HepG2 (cell line): Measurements from ENCODE around the gene DISP2. TPM values are rescaled to one million over a fixed set of nuclear protein-coding genes. Genes with fewer than 3 reads are reported as not detected.

Experiments used
- ATAC-seq: fragments of 200-7000 bp; cut with Tn5 transposase; 3 replicates; pipeline ENCODE4 v1.9.1; 2020; ENCODE audit warnings: mild to moderate bottlenecking, moderate library complexity
- BruUV-seq: library from RNA; stranded (reverse); fragments of 400-500 nt; replicated peaks from 2 replicates; lab custom pipeline; 2021; lab: Mats Ljungman, UMichigan
- CTCF ChIA-PET: fragments of 300-600 bp; formaldehyde crosslinking; extraction: SDS; loops from one replicate; lab custom pipeline; 2021; ENCODE audit warnings: low total read pairs, inconsistent platforms, low intra/inter-chr PET ratio; lab: Yijun Ruan, JAX
- POLR2A ChIA-PET: fragments of 350-600 bp; sonication (Branson Sonifier 250); formaldehyde crosslinking; loops from one replicate; lab custom pipeline; 2020; ENCODE audit warnings: antibody characterized with exemption, inconsistent platforms; lab: Yijun Ruan, JAX
- DNase-seq: peaks from one replicate; pipeline ENCODE4 v3.0.0-alpha.2; 2015; ENCODE audit warnings: low spot score
- FAIRE-seq: peaks from 3 replicates; lab custom pipeline; 2011; peaks lifted over from hg19 to GRCh38; lab: Jason Lieb, UNC
- H2AFZ ChIP-seq: one replicate; pipeline ENCODE4 v1.6.1; 2011; ENCODE audit warnings: low read length, inconsistent platforms
- H3K27ac ChIP-seq: fragments of 300-600 bp; 3 replicates; pipeline ENCODE4 v1.8.0; 2011; ENCODE audit warnings: mixed run types, mild to moderate bottlenecking, mixed read lengths, low read length, inconsistent platforms; ENCODE audit not compliant: insufficient read depth; ENCODE audit errors: extremely low read length
- H3K27me3 ChIP-seq, 2 experiments: fragments of 200-600 bp in 1 of 2; 2 replicates in 1 of 2; 3 replicates in 1 of 2; pipeline versions ENCODE4 v1.6.0 to v1.8.0; 2011; ENCODE audit warnings: low read length in 2 of 2, mild to moderate bottlenecking in 2 of 2, moderate library complexity in 2 of 2, inconsistent platforms in 1 of 2; ENCODE audit not compliant: insufficient read depth in 2 of 2, control insufficient read depth in 1 of 2
- H3K36me3 ChIP-seq, 2 experiments: fragments of 200-600 bp in 1 of 2; replicated peaks in 1 of 2; 2 replicates in 1 of 2; 3 replicates in 1 of 2; pipeline versions ENCODE4 v1.5.1 to v1.8.0; 2011; ENCODE audit warnings: low read length in 2 of 2, inconsistent platforms in 1 of 2; ENCODE audit not compliant: insufficient read depth in 2 of 2, control insufficient read depth in 1 of 2
- H3K4me1 ChIP-seq: 2 replicates; pipeline ENCODE4 v1.5.1; 2012; ENCODE audit warnings: low read length, inconsistent platforms; ENCODE audit not compliant: insufficient read depth
- H3K4me2 ChIP-seq: 2 replicates; pipeline ENCODE4 v1.6.0; 2011; ENCODE audit warnings: low read depth, low read length, inconsistent platforms
- H3K4me3 ChIP-seq, 3 experiments: fragments of 200-600 bp in 1 of 3; sonication (generic), shearing (Covaris generic) in 1 of 3; replicated peaks in 1 of 3; 2 replicates each; pipeline ENCODE4 v1.5.1; 2011 to 2016; ENCODE audit warnings: low read length in 3 of 3, inconsistent platforms in 2 of 3, low read depth in 2 of 3, mild to moderate bottlenecking in 2 of 3, control low read depth in 1 of 3, mixed read lengths in 1 of 3; ENCODE audit not compliant: insufficient read depth in 1 of 3
- H3K79me2 ChIP-seq: one replicate; pipeline ENCODE4 v1.6.1; 2011; ENCODE audit warnings: low read length, inconsistent platforms; ENCODE audit not compliant: insufficient read depth
- H3K9ac ChIP-seq: 2 replicates; pipeline ENCODE4 v1.6.0; 2011; ENCODE audit warnings: mild to moderate bottlenecking, low read depth, low read length, inconsistent platforms; ENCODE audit not compliant: insufficient read depth
- H3K9me3 ChIP-seq: 2 replicates; pipeline ENCODE4 v1.5.1; 2012; ENCODE audit warnings: mild to moderate bottlenecking, low read length
- H4K20me1 ChIP-seq: 2 replicates; pipeline ENCODE4 v1.6.0; 2011; ENCODE audit warnings: inconsistent platforms, mild to moderate bottlenecking, low read length, moderate library complexity; ENCODE audit not compliant: insufficient read depth
- AHR ChIP-seq: IDR thresholded peaks from 2 replicates; pipeline ENCODE4 v1.6.1; 2018; ENCODE audit warnings: missing genetic modification reagents, missing compliant biosample characterization
- ATF2 ChIP-seq: sonication (generic); formaldehyde crosslinking; IDR thresholded peaks from 2 replicates; pipeline ENCODE4 v1.4.0; 2020; ENCODE audit warnings: missing genetic modification reagents
- E2F2 ChIP-seq: sonication (generic); formaldehyde crosslinking; IDR thresholded peaks from 2 replicates; pipeline ENCODE4 v1.4.0; 2020; ENCODE audit warnings: missing genetic modification reagents, borderline replicate concordance
- FOSL1 ChIP-seq: sonication (generic); formaldehyde crosslinking; IDR thresholded peaks from 2 replicates; pipeline ENCODE4 v1.9.0; 2021; ENCODE audit warnings: missing genetic modification reagents, borderline replicate concordance
- FOSL2 ChIP-seq: sonication (generic); formaldehyde crosslinking; IDR thresholded peaks from 2 replicates; pipeline ENCODE4 v1.4.0; 2020; ENCODE audit warnings: missing genetic modification reagents
- HNRNPL ChIP-seq: fragments of 200-400 bp; formaldehyde crosslinking; IDR thresholded peaks from 2 replicates; pipeline ENCODE4 v1.6.1; 2017; ENCODE audit warnings: mild to moderate bottlenecking, low read depth, low read length
- MAZ ChIP-seq, 2 experiments: sonication (generic) in 1 of 2; formaldehyde crosslinking in 1 of 2; IDR thresholded peaks; 2 replicates each; pipeline versions ENCODE4 v1.5.0 to v1.6.1; 2012 to 2020; ENCODE audit warnings: low read depth in 2 of 2, mild to moderate bottlenecking in 2 of 2, borderline replicate concordance in 1 of 2, improper control_type of control experiment in 1 of 2, low read length in 1 of 2, missing genetic modification reagents in 1 of 2, moderate library complexity in 1 of 2
- NFKB2 ChIP-seq: sonication (generic); formaldehyde crosslinking; IDR thresholded peaks from 2 replicates; pipeline ENCODE4 v1.4.0; 2020; ENCODE audit warnings: missing genetic modification reagents, borderline replicate concordance
- RBFOX2 ChIP-seq: fragments of 200-400 bp; formaldehyde crosslinking; IDR thresholded peaks from 2 replicates; pipeline ENCODE4 v1.6.1; 2017; ENCODE audit warnings: low read depth, mild to moderate bottlenecking, low read length
- SAP130 ChIP-seq: IDR thresholded peaks from 2 replicates; pipeline ENCODE4 v1.6.1; 2016; ENCODE audit warnings: low read depth
- SIN3A ChIP-seq: IDR thresholded peaks from 2 replicates; pipeline ENCODE4 v1.6.1; 2011; ENCODE audit warnings: low read depth, mild to moderate bottlenecking, control low read depth, low read length, borderline replicate concordance
- SOX13 ChIP-seq, 3 experiments: fragments of 450-650 bp in 1 of 3; sonication (generic) in 1 of 3; formaldehyde crosslinking in 1 of 3; IDR thresholded peaks in 2 of 3; conservative IDR thresholded peaks in 1 of 3; 2 replicates each; pipeline versions ENCODE4 v1.5.0 to v1.6.1; 2016 to 2020; ENCODE audit warnings: antibody characterized with exemption in 1 of 3, mild to moderate bottlenecking in 1 of 3, missing compliant biosample characterization in 1 of 3, missing genetic modification reagents in 1 of 3, moderate library complexity in 1 of 3
- STAG1 ChIP-seq: sonication (generic); formaldehyde crosslinking; IDR thresholded peaks from 2 replicates; pipeline ENCODE4 v1.4.0; 2020; ENCODE audit warnings: missing genetic modification reagents
- TAF1 ChIP-seq: sonication (generic); formaldehyde crosslinking; IDR thresholded peaks from 2 replicates; pipeline ENCODE4 v1.4.0; 2020; ENCODE audit warnings: missing genetic modification reagents
- TEAD3 ChIP-seq: optimal IDR thresholded peaks from 2 replicates; pipeline ENCODE3; 2016; ENCODE audit warnings: borderline replicate concordance
- TERF1 ChIP-seq: sonication (generic); formaldehyde crosslinking; IDR thresholded peaks from 2 replicates; pipeline ENCODE4 v1.8.0; 2022; ENCODE audit warnings: mild to moderate bottlenecking, missing genetic modification reagents, moderate library complexity
- ZNF225 ChIP-seq: sonication (generic); formaldehyde crosslinking; IDR thresholded peaks from 2 replicates; pipeline ENCODE4 v1.4.0; 2020; ENCODE audit warnings: mild to moderate bottlenecking, missing genetic modification reagents
- WGBS: methylation state at CpG from one replicate; pipeline ENCODE4 v1.1.6; 2017; ENCODE audit warnings: low lambda C conversion rate; 5-methylcytosine and 5-hydroxymethylcytosine counted together
- in situ Hi-C: cut with HindIII; loops from 2 replicates; pipeline ENCODE4 v1.10.0; 2017; ENCODE audit warnings: low pct_unique_long_range_greater_than_20kb; ENCODE audit not compliant: extremely low pct_ligation_motif_present
- intact Hi-C: fragments of 100-400 bp; cut with micrococcal nuclease; formaldehyde crosslinking; loops from one replicate; pipeline ENCODE4 v1.10.0; 2022; ENCODE audit not compliant: unreplicated experiment
- polyA plus RNA-seq, 8 experiments: library from polyadenylated mRNA; depleted of rRNA in 3 of 8; stranded (reverse) in 7 of 8; unstranded in 1 of 8; fragments of >200 nt; fragmentation: Illumina TruSeq in 4 of 8; extraction: Trizol in 4 of 8; gene quantifications; 2 replicates each; pipeline versions ENCODE4 v1.2.1 to v1.2.3, GENCODE V29; 2011 to 2016; ENCODE audit warnings: low read depth in 4 of 8, missing spikeins in 1 of 8, mixed read lengths in 1 of 8; ENCODE audit not compliant: insufficient read depth in 1 of 8
- total RNA-seq, 5 experiments: library from RNA; depleted of rRNA; stranded (reverse); fragments of >200 nt; fragmentation: Illumina TruSeq; extraction: Trizol; gene quantifications; 2 replicates each; pipeline ENCODE4 v1.2.3, GENCODE V29; 2016; ENCODE audit warnings: low read depth in 1 of 5

Gene DISP2
- total and polyA plus RNA-seq, 2 of the 13 experiments (the other 11 are each of a cell fraction or from before 2014, with no cell fraction given), result 0.09 to 0.32 TPM

- 0 out of 2 replicates have a peak, but pooled peaks have one; percentile 0 for TF ChIP-seq RBFOX2
- peak; percentile 20; the same call in 1 of the 2 replicates for TF ChIP-seq AHR
- 0 out of 2 replicates have a peak, but pooled peaks have one; percentile 33 for TF ChIP-seq TERF1 (CRISPR knock-in tag)
- peak; percentile 58 for TF ChIP-seq STAG1
- no peak for TF ChIP-seq SIN3A
- TF ChIP-seq MAZ (IDR thresholded peaks at IDR 0.05; ENCODE audit: borderline replicate concordance, low read depth, low read length), result 0 out of 2 replicates have a peak, but pooled peaks have one; percentile 41
- peak; percentile 55; the same call in 1 of the 2 replicates for TF ChIP-seq MAZ (CRISPR knock-in tag; IDR thresholded peaks at IDR 0.05; ENCODE audit: low read depth)
- no peak for TF ChIP-seq FOSL1
Measured at GRCh38 chr15:40338041-40338657, 19.9 kb upstream of the DISP2 start (continued).

GRCh38 chr15:40338921-40339620, 18.9 kb upstream of the DISP2 start:
- Histone ChIP-seq H3K27ac (no peak overlapping the region), H3K4me2 (peak overlapping the region; percentile 86), H3K9ac (peak overlapping the region; percentile 76), H2AFZ (no peak overlapping the region), H3K79me2 (no peaks in the 10 kb centered on the region), H3K9me3 (no peaks in the 10 kb centered on the region), H3K4me3 (peak overlapping the region in 2 of 3 experiments; percentile 68 to 79; a peak in 4 of 6 replicates), H3K4me1 (peaks cover 50% of the 10 kb centered on the region), H4K20me1 (peaks cover 4% of the 10 kb centered on the region; the same call in 1 of the 2 replicates), H3K36me3 (no peaks in the 10 kb centered on the region; a peak in 1 of 5 replicates), H3K27me3 (no peaks in the 10 kb centered on the region)
- intact Hi-C loops, result loop anchor here (1.0 kb wide), 1 partner anchor 18 kb away; no protein-coding TSS in a partner anchor
- ATAC-seq (peak; percentile 55), FAIRE-seq (no peak), DNase-seq (peak; percentile 85)
- in situ Hi-C loops, result no loop called here
- TSS peak; percentile 98 for BruUV-seq
- ChIA-PET CTCF (interaction anchor here (1.8 to 2.3 kb wide), 2 partner anchors 17 to 83 kb away, joined by 6 to 19 read pairs; partner anchors contain the start of gene INAFM2), POLR2A (interaction anchor here (0.9 to 4.4 kb wide), 8 partner anchors 8 to 83 kb away, joined by 3 to 24 read pairs (median 4); partner anchors contain the start of genes INAFM2 and IVD)
- 39% methylated on average over 4 of the region's 11 CpGs for WGBS
- peak; percentile 32 for TF ChIP-seq SAP130
- no peak for TF ChIP-seq SOX13 (IDR thresholded peaks at IDR 0.05)
- TF ChIP-seq SOX13 (CRISPR knock-in tag; conservative IDR thresholded peaks at IDR 0.05 in 1 of 2, IDR thresholded peaks at IDR 0.05 in 1 of 2), result 0 out of 4 replicates have a peak, but pooled peaks of 1 of the 2 experiments have one; percentile 24
- no peak for TF ChIP-seq ZNF225 (CRISPR knock-in tag)
- TF ChIP-seq TEAD3, result peak; percentile 81
- TF ChIP-seq HNRNPL, result 0 out of 2 replicates have a peak, but pooled peaks have one; percentile 64
- no peak for TF ChIP-seq E2F2 (CRISPR knock-in tag)
- TF ChIP-seq FOSL2 (CRISPR knock-in tag), result peak; percentile 79
- peak; percentile 16; the same call in 1 of the 2 replicates for TF ChIP-seq TAF1
- peak; percentile 60; the same call in 1 of the 2 replicates for TF ChIP-seq ATF2
- 0 out of 2 replicates have a peak, but pooled peaks have one; percentile 9 for TF ChIP-seq NFKB2 (CRISPR knock-in tag)
